NB4 (cell line): Measurements from ENCODE around the gene CILP.

Experiments used
- CTCF ChIP-seq: IDR thresholded peaks from one replicate; pipeline ENCODE4 v1.5.1; 2012; ENCODE audit warnings: low read depth, low read length
- MAX ChIP-seq: IDR thresholded peaks from 2 replicates; pipeline ENCODE4 v1.6.1; 2011; ENCODE audit warnings: low read depth, low read length
- POLR2A ChIP-seq: IDR thresholded peaks from 2 replicates; pipeline ENCODE4 v1.6.1; 2011; ENCODE audit warnings: mild to moderate bottlenecking; ENCODE audit not compliant: insufficient read length; ENCODE audit errors: extremely low read depth

GRCh38 chr15:65248511-65249255, 37.4 kb upstream of the CILP start:
- TF ChIP-seq MAX: no peak
- no peak for TF ChIP-seq CTCF
- TF ChIP-seq POLR2A: no peak
